IMR-90 (cell line): ENCODE results near the gene CDH23. TPM values are rescaled to one million over a fixed set of nuclear protein-coding genes. Genes with fewer than 3 reads are reported as not detected.

Source experiments
- ATAC-seq: fragments of 200-7000 bp; cut with Tn5 transposase; 2 replicates; pipeline ENCODE4 v1.9.1; 2020; ENCODE audit warnings: low read depth, mild to moderate bottlenecking, moderate library complexity
- BruUV-seq: library from RNA; stranded (reverse); fragments of 400-500 nt; replicated peaks from 2 replicates; lab custom pipeline; 2021; lab: Mats Ljungman, UMichigan
- CTCF ChIA-PET: fragments of 300-600 bp; formaldehyde crosslinking; extraction: SDS; loops from one replicate; lab custom pipeline; 2021; ENCODE audit warnings: antibody characterized with exemption; lab: Yijun Ruan, JAX
- POLR2A ChIA-PET: fragments of 300-600 bp; sonication (Branson Sonifier 250); formaldehyde crosslinking; loops from one replicate; lab custom pipeline; 2022; ENCODE audit warnings: antibody characterized with exemption; ENCODE audit not compliant: unreplicated experiment; lab: Charles Lee
- DNase-seq: peaks from one replicate; pipeline ENCODE4 v3.0.0; 2013
- H2AFZ ChIP-seq: replicated peaks from 2 replicates; pipeline ENCODE3; 2013; ENCODE audit warnings: low read length, mild to moderate bottlenecking; ENCODE audit not compliant: poor library complexity
- H2AK5ac ChIP-seq: 2 replicates; pipeline ENCODE4 v1.6.1; 2013; ENCODE audit warnings: low read depth, low read length, inconsistent platforms
- H2AK9ac ChIP-seq: replicated peaks from 2 replicates; pipeline ENCODE3; 2013; ENCODE audit warnings: mild to moderate bottlenecking, low read depth, low read length, moderate library complexity; ENCODE audit not compliant: poor library complexity
- H2BK120ac ChIP-seq: 2 replicates; pipeline ENCODE4 v1.6.1; 2013; ENCODE audit warnings: low read depth, low read length, inconsistent platforms
- H2BK15ac ChIP-seq: 3 replicates; pipeline ENCODE4 v1.6.1; 2013; ENCODE audit warnings: low read depth, low read length, inconsistent platforms
- H2BK20ac ChIP-seq: 2 replicates; pipeline ENCODE4 v1.6.1; 2013; ENCODE audit warnings: low read depth, mild to moderate bottlenecking, inconsistent platforms, low read length, moderate library complexity
- H2BK5ac ChIP-seq: 2 replicates; pipeline ENCODE4 v1.6.1; 2013; ENCODE audit warnings: mild to moderate bottlenecking, low read depth, low read length, inconsistent platforms; ENCODE audit not compliant: poor library complexity, severe bottlenecking
- H3K14ac ChIP-seq: replicated peaks from 2 replicates; pipeline ENCODE4 v1.6.1; 2013; ENCODE audit warnings: low read depth, low read length, inconsistent platforms
- H3K18ac ChIP-seq: 2 replicates; pipeline ENCODE4 v1.6.1; 2013; ENCODE audit warnings: low read depth, low read length, control low read depth
- H3K23ac ChIP-seq: 2 replicates; pipeline ENCODE4 v1.6.1; 2013; ENCODE audit warnings: low read depth, low read length, inconsistent platforms
- H3K27ac ChIP-seq: 2 replicates; pipeline ENCODE4 v1.5.1; 2013; ENCODE audit warnings: mild to moderate bottlenecking, control low read depth, low read length; ENCODE audit not compliant: insufficient read depth
- H3K27me3 ChIP-seq: 2 replicates; pipeline ENCODE4 v1.6.1; 2013; ENCODE audit warnings: low read length; ENCODE audit not compliant: control insufficient read depth, insufficient read depth
- H3K36me3 ChIP-seq: 2 replicates; pipeline ENCODE4 v1.6.1; 2013; ENCODE audit warnings: low read length, mixed read lengths; ENCODE audit not compliant: control insufficient read depth, insufficient read depth
- H3K4ac ChIP-seq: 2 replicates; pipeline ENCODE4 v1.6.1; 2013; ENCODE audit warnings: low read depth, low read length, inconsistent platforms
- H3K4me1 ChIP-seq: 2 replicates; pipeline ENCODE4 v1.6.1; 2013; ENCODE audit warnings: low read length, mixed read lengths; ENCODE audit not compliant: control insufficient read depth, insufficient read depth
- H3K4me2 ChIP-seq: 2 replicates; pipeline ENCODE4 v1.6.1; 2013; ENCODE audit warnings: low read depth, mild to moderate bottlenecking, control low read depth, low read length, moderate library complexity
- H3K4me3 ChIP-seq: 2 replicates; pipeline ENCODE4 v1.5.1; 2013; ENCODE audit warnings: low read depth, mild to moderate bottlenecking, control low read depth, low read length, moderate library complexity; ENCODE audit not compliant: insufficient read depth
- H3K56ac ChIP-seq: 2 replicates; pipeline ENCODE4 v1.6.1; 2013; ENCODE audit warnings: low read length, inconsistent platforms; ENCODE audit not compliant: insufficient read depth; ENCODE audit errors: extremely low read depth
- H3K79me1 ChIP-seq, 2 experiments: 2 replicates each; pipeline ENCODE4 v1.6.1; 2013; ENCODE audit warnings: low read length in 2 of 2, inconsistent platforms in 1 of 2, low read depth in 1 of 2
- H3K9ac ChIP-seq: 2 replicates; pipeline ENCODE4 v1.6.1; 2013; ENCODE audit warnings: low read depth, low read length, control low read depth
- H3K9me1 ChIP-seq: 2 replicates; pipeline ENCODE4 v1.6.1; 2013; ENCODE audit warnings: low read length, inconsistent platforms; ENCODE audit not compliant: insufficient read depth
- H3K9me3 ChIP-seq: 2 replicates; pipeline ENCODE4 v1.6.1; 2013; ENCODE audit warnings: low read length; ENCODE audit not compliant: control insufficient read depth, insufficient read depth
- H4K20me1 ChIP-seq: 2 replicates; pipeline ENCODE4 v1.6.1; 2013; ENCODE audit warnings: low read length, inconsistent platforms; ENCODE audit not compliant: insufficient read depth
- H4K5ac ChIP-seq: 2 replicates; pipeline ENCODE4 v1.6.1; 2013; ENCODE audit warnings: mild to moderate bottlenecking, low read depth, low read length, control low read depth
- H4K8ac ChIP-seq, 2 experiments: 2 replicates each; pipeline ENCODE4 v1.6.1; 2013; ENCODE audit warnings: low read depth in 2 of 2, low read length in 2 of 2, control low read depth in 1 of 2, inconsistent platforms in 1 of 2
- H4K91ac ChIP-seq: 2 replicates; pipeline ENCODE4 v1.6.1; 2013; ENCODE audit warnings: low read depth, low read length, inconsistent platforms; ENCODE audit not compliant: insufficient read depth
- BHLHE40 ChIP-seq: fragments of 150-350 bp; IDR thresholded peaks from 2 replicates; pipeline ENCODE4 v1.6.1; 2016; ENCODE audit warnings: mild to moderate bottlenecking, low read depth, low read length
- CEBPB ChIP-seq: IDR thresholded peaks from 2 replicates; pipeline ENCODE4 v1.6.1; 2012; ENCODE audit warnings: low read depth, low read length, improper control_type of control experiment
- CHD1 ChIP-seq: IDR thresholded peaks from 2 replicates; pipeline ENCODE4 v1.6.1; 2012; ENCODE audit warnings: low read depth, low read length, improper control_type of control experiment
- CTCF ChIP-seq: conservative IDR thresholded peaks from 2 replicates; pipeline ENCODE4 v1.5.1; 2012; ENCODE audit warnings: mild to moderate bottlenecking, low read depth, low read length, improper control_type of control experiment
- ELK1 ChIP-seq: fragments of 150-350 bp; IDR thresholded peaks from 2 replicates; pipeline ENCODE4 v1.6.1; 2016; ENCODE audit warnings: low read depth, mild to moderate bottlenecking, low read length, moderate library complexity, borderline replicate concordance
- FOS ChIP-seq: fragments of 150-350 bp; IDR thresholded peaks from 2 replicates; pipeline ENCODE4 v1.6.1; 2016; ENCODE audit warnings: low read depth, low read length
- MAFK ChIP-seq: IDR thresholded peaks from 2 replicates; pipeline ENCODE4 v1.6.1; 2012; ENCODE audit warnings: low read depth, low read length, improper control_type of control experiment
- MAZ ChIP-seq: IDR thresholded peaks from 2 replicates; pipeline ENCODE4 v1.6.1; 2012; ENCODE audit warnings: low read depth, mild to moderate bottlenecking, low read length, improper control_type of control experiment, moderate library complexity, borderline replicate concordance
- MXI1 ChIP-seq: IDR thresholded peaks from 2 replicates; pipeline ENCODE4 v1.6.1; 2012; ENCODE audit warnings: low read depth, mild to moderate bottlenecking, low read length, moderate library complexity, borderline replicate concordance
- NFE2L2 ChIP-seq: fragments of 150-350 bp; IDR thresholded peaks from 2 replicates; pipeline ENCODE4 v1.6.1; 2016; ENCODE audit warnings: low read depth, mild to moderate bottlenecking, low read length
- RAD21 ChIP-seq: IDR thresholded peaks from 2 replicates; pipeline ENCODE4 v1.6.1; 2012; ENCODE audit warnings: low read length, improper control_type of control experiment
- RCOR1 ChIP-seq: IDR thresholded peaks from 2 replicates; pipeline ENCODE4 v1.6.1; 2012; ENCODE audit warnings: mild to moderate bottlenecking, low read length, improper control_type of control experiment; ENCODE audit not compliant: insufficient replicate concordance
- RFX5 ChIP-seq: IDR thresholded peaks from 2 replicates; pipeline ENCODE4 v1.8.0; 2012; ENCODE audit warnings: low read depth, mild to moderate bottlenecking, low read length, moderate library complexity
- SMC3 ChIP-seq: fragments of 150-350 bp; IDR thresholded peaks from 2 replicates; pipeline ENCODE4 v1.6.1; 2016; ENCODE audit warnings: low read depth, mild to moderate bottlenecking, antibody characterized with exemption, low read length, moderate library complexity
- USF2 ChIP-seq: fragments of 150-350 bp; IDR thresholded peaks from 2 replicates; pipeline ENCODE4 v1.6.1; 2017; ENCODE audit warnings: mild to moderate bottlenecking, antibody characterized with exemption, low read length, low read depth
- WGBS, 2 experiments: methylation state at CpG; one replicate each; pipeline versions ENCODE4 v1.1.5 to v1.1.7; 2013; ENCODE audit warnings: missing lambda C conversion rate in 2 of 2; ENCODE audit not compliant: insufficient read length in 1 of 2; ENCODE audit errors: extremely low coverage in 2 of 2; 5-methylcytosine and 5-hydroxymethylcytosine counted together
- dilution Hi-C: fragments of 300-500 bp; cut with HindIII; formaldehyde crosslinking; loops from one replicate; pipeline ENCODE4 v1.14.3; 2018; ENCODE audit warnings: low sequenced_read_pairs; ENCODE audit not compliant: unreplicated experiment
- in situ Hi-C: fragments of 300-500 bp; cut with MboI; formaldehyde crosslinking; loops from 3 replicates; pipeline ENCODE4 v1.14.3; 2019; ENCODE audit warnings: low sequenced_read_pairs, inconsistent platforms, mixed read lengths
- intact Hi-C: fragments of 100-400 bp; cut with micrococcal nuclease; formaldehyde crosslinking; loops from 2 replicates; pipeline ENCODE4 v1.10.0; 2022
- polyA plus RNA-seq, 3 experiments: library from polyadenylated mRNA; depleted of rRNA; stranded (reverse); fragments of >200 nt; gene quantifications; 2 replicates each; pipeline ENCODE4 v1.2.3, GENCODE V29; 2012; ENCODE audit warnings: low replicate concordance in 1 of 3
- total RNA-seq: library from RNA; depleted of rRNA; stranded (reverse); fragments of >200 nt; gene quantifications from 2 replicates; pipeline ENCODE4 v1.2.3, GENCODE V29; 2012

The CDH23 gene
- total and polyA plus RNA-seq, 2 of the 4 experiments (the other 2 are of a cell fraction) = under 0.01 to 0.03 TPM

GRCh38 chr10:71351628-71352319 lies 44.9 kb upstream of the CDH23 start:
- POLR2A ChIA-PET = no interaction called here
- intact Hi-C loops (no loop called here), in situ Hi-C loops (no loop called here), dilution Hi-C loops (no loop called here)
- no peak overlapping the region for H3K9ac ChIP-seq
- H2BK20ac ChIP-seq = no peak overlapping the region
- H2AK9ac ChIP-seq = no peak overlapping the region
- no peak overlapping the region for H4K8ac ChIP-seq
- CTCF ChIA-PET = no interaction called here
- H3K79me1 ChIP-seq = no peaks in the 10 kb centered on the region
- H4K5ac ChIP-seq = no peak overlapping the region
- H3K36me3 ChIP-seq = peaks cover 2% of the 10 kb centered on the region
- no peak overlapping the region for H2BK120ac ChIP-seq
- H3K9me3 ChIP-seq = no peaks in the 10 kb centered on the region
- H4K20me1 ChIP-seq = no peaks in the 10 kb centered on the region
- H2BK5ac ChIP-seq = no peak overlapping the region
- no peak overlapping the region for H3K56ac ChIP-seq
- no peak overlapping the region for H3K14ac ChIP-seq
- no peak overlapping the region for H2AFZ ChIP-seq
- no peak overlapping the region for H3K4me2 ChIP-seq
- H3K27ac ChIP-seq = no peak overlapping the region
- H3K4me3 ChIP-seq = no peak overlapping the region
- no peak overlapping the region for H3K4ac ChIP-seq
- no peak overlapping the region for H3K23ac ChIP-seq
- H2AK5ac ChIP-seq = no peak overlapping the region
- H3K27me3 ChIP-seq = peaks cover 7% of the 10 kb centered on the region; the same call in 1 of the 2 replicates
- no peaks in the 10 kb centered on the region for H3K4me1 ChIP-seq
- H4K91ac ChIP-seq = no peak overlapping the region
- no peak overlapping the region for H2BK15ac ChIP-seq
- ATAC-seq = no peak
- TF ChIP-seq MAFK (no peak), USF2 (no peak), MAZ (no peak), MXI1 (no peak), RCOR1 (no peak), BHLHE40 (no peak), CTCF (no peak), RFX5 (no peak), FOS (no peak), ELK1 (no peak), CHD1 (no peak), CEBPB (no peak), SMC3 (no peak), RAD21 (no peak), NFE2L2 (no peak)
- no peak for DNase-seq
- no peak overlapping the region for H3K18ac ChIP-seq
- WGBS, 2 experiments = 86% methylated on average over 5 of the region's 14 CpGs; no CpG with 5 or more reads in 1 of the 2 experiments
- no TSS peak for BruUV-seq
- no peaks in the 10 kb centered on the region for H3K9me1 ChIP-seq
